CD4-positive, alpha-beta T cell (primary cell): ENCODE measurements around the gene FAM151B. TPM values are rescaled to one million over a fixed set of nuclear protein-coding genes. Genes with fewer than 3 reads are reported as not detected.
"Not testable (repeated sequence)": the region's sequence is repeated elsewhere in the genome, so short reads cannot be mapped to it uniquely, and the experiment has no call there.

Source experiments
- ATAC-seq: fragments of 200-7000 bp; cut with Tn5 transposase; one replicate; pipeline ENCODE4 v1.10.0; 2022; ENCODE audit warnings: mild to moderate bottlenecking; ENCODE audit not compliant: poor library complexity
- CTCF ChIA-PET: fragments of 350-600 bp; sonication (Branson Sonifier 250); formaldehyde crosslinking; loops from one replicate; lab custom pipeline; 2021; ENCODE audit warnings: antibody characterized with exemption, inconsistent platforms; lab: Charles Lee
- POLR2A ChIA-PET: fragments of 350-600 bp; sonication (Branson Sonifier 250); formaldehyde crosslinking; loops from one replicate; lab custom pipeline; 2021; ENCODE audit warnings: antibody characterized with exemption, inconsistent platforms; lab: Charles Lee
- DNase-seq, 14 experiments: peaks; one replicate each; pipeline ENCODE4 v3.0.0-alpha.2; 2013 to 2020; ENCODE audit warnings: mixed read lengths in 2 of 14
- H3K27ac ChIP-seq, 2 donors: one replicate each; pipeline versions ENCODE4 v1.5.1 to v1.7.0; 2013; ENCODE audit warnings: low read length in 2 of 2, low read depth in 1 of 2, mild to moderate bottlenecking in 1 of 2
- H3K27me3 ChIP-seq, 2 experiments: 1 replicate in 1 of 2; 2 replicates in 1 of 2; pipeline versions ENCODE4 v1.6.1 to v1.7.0; 2013; ENCODE audit warnings: low read length in 2 of 2, control low read depth in 1 of 2, mild to moderate bottlenecking in 1 of 2, moderate library complexity in 1 of 2; ENCODE audit not compliant: insufficient read depth in 2 of 2, control insufficient read depth in 1 of 2
- H3K36me3 ChIP-seq: one replicate; pipeline ENCODE4 v1.6.1; 2013; ENCODE audit warnings: low read length, control low read depth; ENCODE audit not compliant: insufficient read depth
- H3K4me1 ChIP-seq: one replicate; pipeline ENCODE4 v1.6.1; 2013; ENCODE audit warnings: low read length, control low read depth; ENCODE audit not compliant: insufficient read depth
- H3K4me3 ChIP-seq: one replicate; pipeline ENCODE4 v1.5.1; 2013; ENCODE audit warnings: mild to moderate bottlenecking, low read length, moderate library complexity
- H3K9me3 ChIP-seq, 2 experiments: 1 replicate in 1 of 2; 2 replicates in 1 of 2; pipeline versions ENCODE4 v1.6.1 to v1.7.0; 2013; ENCODE audit warnings: low read length in 2 of 2, mild to moderate bottlenecking in 2 of 2, control low read depth in 1 of 2, moderate library complexity in 1 of 2; ENCODE audit not compliant: control insufficient read depth in 1 of 2, insufficient read depth in 1 of 2
- H3K27ac Mint-ChIP-seq: one replicate; pipeline ENCODE4 v1.8.0; 2020; ENCODE audit warnings: mixed read lengths
- H3K27me3 Mint-ChIP-seq: one replicate; pipeline ENCODE4 v1.8.0; 2021; ENCODE audit warnings: mixed read lengths
- H3K36me3 Mint-ChIP-seq: one replicate; pipeline ENCODE4 v1.8.0; 2021; ENCODE audit warnings: low read depth, mixed read lengths
- H3K4me1 Mint-ChIP-seq: one replicate; pipeline ENCODE4 v1.8.0; 2021; ENCODE audit warnings: low read depth, mixed read lengths
- H3K4me3 Mint-ChIP-seq: one replicate; pipeline ENCODE4 v1.8.0; 2020; ENCODE audit warnings: mild to moderate bottlenecking, mixed read lengths
- H3K9me3 Mint-ChIP-seq: one replicate; pipeline ENCODE4 v1.8.0; 2020; ENCODE audit warnings: mixed read lengths
- intact Hi-C, 2 experiments: fragments of 100-400 bp; cut with DNase I in 1 of 2; cut with micrococcal nuclease in 1 of 2; formaldehyde crosslinking; loops; one replicate each; pipeline versions ENCODE4 v1.15.1 to v1.9.0; 2023 to 2025; cut with DNase I, micrococcal nuclease
- total RNA-seq, 174 experiments: library from RNA in 2 of 174; stranded (reverse) in 2 of 174; gene quantifications; one replicate each; pipeline ENCODE4 v1.2.3 and lab custom pipeline; 2021 to 2026
- TF ChIP-seq, protein P1 (sequence below): fragments of 200-600 bp; IDR thresholded peaks from one replicate; pipeline ENCODE4 v1.8.0; 2022; ENCODE audit warnings: antibody characterized with exemption, mild to moderate bottlenecking

FAM151B gene
- total RNA-seq, 2 experiments from 2014 or later = 0.33 to 0.61 TPM

DNA sequence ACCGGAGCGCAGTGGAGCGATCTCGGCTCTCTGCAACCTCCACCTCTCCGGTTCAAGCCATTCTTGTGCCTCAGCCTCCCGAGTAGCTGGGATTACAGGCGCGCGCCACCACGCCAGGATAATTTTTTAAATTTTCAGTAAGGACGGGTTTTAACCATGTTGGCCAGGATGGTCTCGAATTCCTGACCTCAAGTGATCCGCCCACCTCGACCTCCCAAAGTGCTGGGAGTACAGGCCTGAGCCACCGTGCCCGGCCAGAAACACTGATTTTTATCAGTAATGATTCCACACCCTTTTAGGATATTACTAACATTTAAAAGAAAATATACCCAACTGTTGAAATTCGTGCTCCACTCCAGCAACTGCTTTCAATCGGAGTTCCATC lies 464 bp upstream of the FAM151B start:
- Histone ChIP-seq H3K4me1 (peaks cover 16% of the 10 kb centered on the region), H3K9me3 (peaks cover 5 to 7% of the 10 kb centered on the region in 2 experiments), H3K27ac (no peak overlapping the region), H3K27me3 (no peaks in the 10 kb centered on the region), H3K4me3 (peak overlapping the region; percentile 58), H3K36me3 (no peaks in the 10 kb centered on the region)
- Mint-ChIP-seq H3K9me3 (peaks cover 1% of the 10 kb centered on the region), H3K4me3 (peak overlapping the region; percentile 88), H3K36me3 (peaks cover 25% of the 10 kb centered on the region), H3K27me3 (no peaks in the 10 kb centered on the region), H3K27ac (peak overlapping the region; percentile 87), H3K4me1 (peaks cover 21% of the 10 kb centered on the region)
- DNase-seq (no peak), ATAC-seq (no peak)
- intact Hi-C loops = loop anchor here (2.0 to 10.0 kb wide), 5 partner anchors 57 to 1253 kb away; partner anchors contain the start of genes JMY (in 1 of the 2) and TENT2 (in 1 of the 2)
- POLR2A ChIA-PET = interaction anchor here (0.7 to 1.0 kb wide), 4 partner anchors 80 to 496 kb away, joined by 3 to 4 read pairs (median 3); partner anchors contain the start of genes MTX3 and ZFYVE16
- TF ChIP-seq, protein P1, sequence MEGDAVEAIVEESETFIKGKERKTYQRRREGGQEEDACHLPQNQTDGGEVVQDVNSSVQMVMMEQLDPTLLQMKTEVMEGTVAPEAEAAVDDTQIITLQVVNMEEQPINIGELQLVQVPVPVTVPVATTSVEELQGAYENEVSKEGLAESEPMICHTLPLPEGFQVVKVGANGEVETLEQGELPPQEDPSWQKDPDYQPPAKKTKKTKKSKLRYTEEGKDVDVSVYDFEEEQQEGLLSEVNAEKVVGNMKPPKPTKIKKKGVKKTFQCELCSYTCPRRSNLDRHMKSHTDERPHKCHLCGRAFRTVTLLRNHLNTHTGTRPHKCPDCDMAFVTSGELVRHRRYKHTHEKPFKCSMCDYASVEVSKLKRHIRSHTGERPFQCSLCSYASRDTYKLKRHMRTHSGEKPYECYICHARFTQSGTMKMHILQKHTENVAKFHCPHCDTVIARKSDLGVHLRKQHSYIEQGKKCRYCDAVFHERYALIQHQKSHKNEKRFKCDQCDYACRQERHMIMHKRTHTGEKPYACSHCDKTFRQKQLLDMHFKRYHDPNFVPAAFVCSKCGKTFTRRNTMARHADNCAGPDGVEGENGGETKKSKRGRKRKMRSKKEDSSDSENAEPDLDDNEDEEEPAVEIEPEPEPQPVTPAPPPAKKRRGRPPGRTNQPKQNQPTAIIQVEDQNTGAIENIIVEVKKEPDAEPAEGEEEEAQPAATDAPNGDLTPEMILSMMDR = no peak
- CTCF ChIA-PET = no interaction called here

DNA sequence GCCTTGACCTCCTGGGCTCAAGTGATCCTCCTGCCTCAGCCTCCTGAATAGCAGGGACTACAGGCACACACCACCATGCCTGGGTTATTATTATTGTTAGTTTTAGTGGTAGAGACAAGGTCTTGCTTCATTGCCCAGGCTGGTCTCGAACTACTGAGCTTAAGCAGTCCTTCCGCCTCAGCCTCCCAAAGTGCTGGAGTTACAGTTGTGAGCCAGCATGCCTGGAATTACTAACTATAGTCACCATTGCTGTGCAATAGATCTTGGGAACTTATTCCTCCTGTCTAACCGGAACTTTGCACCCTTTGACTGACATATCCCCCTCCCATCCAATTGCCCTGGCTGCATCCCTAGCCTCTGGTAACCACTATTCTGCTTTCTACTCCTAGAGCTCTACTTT lies 3.4 kb downstream of the FAM151B start:
- no peaks in the 10 kb centered on the region for H3K27me3 Mint-ChIP-seq
- no peak overlapping the region for H3K27ac ChIP-seq
- no peak overlapping the region for H3K27ac Mint-ChIP-seq
- no peak overlapping the region for H3K4me3 Mint-ChIP-seq
- no peaks in the 10 kb centered on the region for H3K9me3 ChIP-seq
- H3K4me3 ChIP-seq = no peak overlapping the region
- no peaks in the 10 kb centered on the region for H3K27me3 ChIP-seq
- DNase-seq = no peak
- TF ChIP-seq, protein P1 = no peak
- H3K4me1 Mint-ChIP-seq = peaks cover 20% of the 10 kb centered on the region
- H3K36me3 ChIP-seq = no peaks in the 10 kb centered on the region
- ATAC-seq = no peak
- peaks cover 16% of the 10 kb centered on the region for H3K4me1 ChIP-seq
- POLR2A ChIA-PET = no interaction called here
- no peaks in the 10 kb centered on the region for H3K36me3 Mint-ChIP-seq
- CTCF ChIA-PET = no interaction called here
- intact Hi-C loops = no loop called here
- H3K9me3 Mint-ChIP-seq = no peaks in the 10 kb centered on the region

DNA sequence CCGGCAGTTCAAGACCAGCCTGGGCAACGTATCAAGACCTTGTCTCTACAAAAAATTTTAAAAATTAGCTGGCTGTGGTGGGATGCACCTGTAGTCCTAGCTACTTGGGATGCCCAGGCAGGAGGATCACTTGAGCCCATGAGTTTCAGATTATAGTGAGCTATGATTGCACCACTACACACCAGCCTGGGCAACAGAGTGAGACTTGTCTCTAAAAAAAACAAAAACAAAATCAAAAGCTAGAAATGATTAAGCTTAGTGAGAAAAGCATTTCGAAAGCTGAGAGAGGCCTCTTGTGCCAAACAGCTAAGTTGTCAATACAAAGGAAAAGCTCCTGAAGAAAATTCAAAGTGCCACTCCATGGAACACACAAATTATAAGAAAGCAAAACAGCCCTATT lies 4.8 kb downstream of the FAM151B start:
- H3K27ac Mint-ChIP-seq = no peak overlapping the region
- TF ChIP-seq, protein P1 = no peak

DNA sequence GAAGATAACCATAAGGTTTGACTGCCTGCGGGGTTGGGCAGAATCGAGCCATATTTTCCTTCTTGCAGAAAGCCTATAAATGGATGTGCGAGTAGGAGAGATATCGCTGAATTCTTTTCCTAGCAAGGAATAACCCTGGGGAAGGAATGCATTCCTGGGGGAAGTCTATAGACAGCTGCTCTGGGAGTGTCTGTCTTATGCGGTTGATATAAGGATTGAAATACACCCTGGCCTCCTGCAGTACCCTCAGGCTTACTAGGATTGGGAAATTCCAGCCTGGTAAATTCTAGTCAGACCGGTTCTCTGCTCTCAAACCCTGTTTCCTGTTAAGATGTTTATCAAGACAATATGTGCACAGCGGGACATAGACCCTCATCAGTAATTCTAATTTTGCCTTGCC lies 5.5 kb downstream of the FAM151B start:
- CTCF ChIA-PET = not testable (repeated sequence)

More for the DNA sequence above, 4.8 kb downstream of the FAM151B start:
- H3K27me3 Mint-ChIP-seq = no peaks in the 10 kb centered on the region
- CTCF ChIA-PET = no interaction called here
- ATAC-seq = no peak
- H3K4me3 Mint-ChIP-seq = no peak overlapping the region
- H3K36me3 Mint-ChIP-seq = no peaks in the 10 kb centered on the region
- Histone ChIP-seq H3K4me1 (peaks cover 8% of the 10 kb centered on the region), H3K9me3 (no peaks in the 10 kb centered on the region), H3K4me3 (no peak overlapping the region), H3K27ac (no peak overlapping the region), H3K36me3 (no peaks in the 10 kb centered on the region), H3K27me3 (no peaks in the 10 kb centered on the region)
- intact Hi-C loops = no loop called here
- H3K9me3 Mint-ChIP-seq = no peaks in the 10 kb centered on the region
- no peak for DNase-seq
- peaks cover 11% of the 10 kb centered on the region for H3K4me1 Mint-ChIP-seq
- POLR2A ChIA-PET = no interaction called here

More for the DNA sequence above, 5.5 kb downstream of the FAM151B start:
- H3K4me3 ChIP-seq, H3K4me1 ChIP-seq, H3K27ac Mint-ChIP-seq, DNase-seq, H3K27me3 ChIP-seq, POLR2A ChIA-PET, H3K27ac ChIP-seq, H3K9me3 ChIP-seq, H3K36me3 Mint-ChIP-seq, H3K4me3 Mint-ChIP-seq, H3K27me3 Mint-ChIP-seq, H3K36me3 ChIP-seq, H3K4me1 Mint-ChIP-seq, intact Hi-C loops, ATAC-seq, H3K9me3 Mint-ChIP-seq: not testable (repeated sequence)
